PC-3 (cell line): ENCODE measurements around the gene LGI2. TPM values are rescaled to one million over a fixed set of nuclear protein-coding genes. Genes with fewer than 3 reads are reported as not detected.

ENCODE experiments used
- ATAC-seq: fragments of 200-7000 bp; cut with Tn5 transposase; 2 replicates; pipeline ENCODE4 v1.9.1; 2020; ENCODE audit warnings: mild to moderate bottlenecking, moderate library complexity
- BruUV-seq: library from RNA; stranded (reverse); fragments of 400-500 nt; replicated peaks from 2 replicates; lab custom pipeline; 2021; lab: Mats Ljungman, UMichigan
- CTCF ChIA-PET: fragments of 300-600 bp; sonication (Branson Sonifier 250); formaldehyde crosslinking; loops from one replicate; lab custom pipeline; 2022; ENCODE audit warnings: antibody characterized with exemption; lab: Charles Lee
- POLR2A ChIA-PET: fragments of 300-600 bp; sonication (Branson Sonifier 250); formaldehyde crosslinking; loops from one replicate; lab custom pipeline; 2022; ENCODE audit warnings: antibody characterized with exemption; ENCODE audit not compliant: unreplicated experiment; lab: Charles Lee
- DNase-seq: peaks from one replicate; pipeline ENCODE4 v3.0.0-alpha.2; 2015
- H2AFZ ChIP-seq: fragments of 300-600 bp; sonication (generic); 2 replicates; pipeline ENCODE4 v1.6.0; 2016; ENCODE audit warnings: antibody characterized with exemption, low read length
- H3F3A ChIP-seq: fragments of 300-600 bp; sonication (generic); one replicate; pipeline ENCODE4 v1.6.0; 2017; ENCODE audit warnings: antibody characterized with exemption, low read length, control low read depth, mild to moderate bottlenecking; ENCODE audit not compliant: unreplicated experiment
- H3K27ac ChIP-seq: fragments of 300-600 bp; sonication (generic); 2 replicates; pipeline ENCODE4 v1.5.1; 2016; ENCODE audit warnings: mild to moderate bottlenecking, low read length
- H3K27me3 ChIP-seq: fragments of 300-600 bp; sonication (generic); 2 replicates; pipeline ENCODE4 v1.6.1; 2016; ENCODE audit warnings: low read length, mixed read lengths
- H3K36me3 ChIP-seq: fragments of 300-600 bp; sonication (generic); 2 replicates; pipeline ENCODE4 v1.6.1; 2016; ENCODE audit warnings: low read depth, mixed run types, low read length, mixed read lengths
- H3K4me1 ChIP-seq: fragments of 300-600 bp; sonication (generic); 2 replicates; pipeline ENCODE4 v1.5.1; 2016; ENCODE audit warnings: low read length; ENCODE audit not compliant: insufficient read depth
- H3K4me2 ChIP-seq: fragments of 300-600 bp; sonication (generic); 2 replicates; pipeline ENCODE4 v1.6.0; 2016; ENCODE audit warnings: low read length
- H3K4me3 ChIP-seq: fragments of 300-600 bp; sonication (generic); 2 replicates; pipeline ENCODE4 v1.5.1; 2016; ENCODE audit warnings: mild to moderate bottlenecking, low read length, mixed read lengths
- H3K79me2 ChIP-seq: fragments of 300-600 bp; sonication (generic); 2 replicates; pipeline ENCODE4 v1.6.1; 2017; ENCODE audit warnings: low read length, mixed read lengths
- H3K9ac ChIP-seq: fragments of 300-600 bp; sonication (generic); 2 replicates; pipeline ENCODE4 v1.6.0; 2016; ENCODE audit warnings: mild to moderate bottlenecking, low read length
- H3K9me2 ChIP-seq: fragments of 300-600 bp; sonication (generic); replicated peaks from 2 replicates; pipeline ENCODE4 v1.6.1; 2016; ENCODE audit warnings: mixed run types, low read length, mixed read lengths
- H3K9me3 ChIP-seq: fragments of 300-600 bp; sonication (generic); 2 replicates; pipeline ENCODE4 v1.6.1; 2016; ENCODE audit warnings: low read length, mixed read lengths
- H4K20me1 ChIP-seq: fragments of 300-600 bp; sonication (generic); 2 replicates; pipeline ENCODE4 v1.6.1; 2016; ENCODE audit warnings: low read length, mixed read lengths
- CTCF ChIP-seq: fragments of 300-600 bp; sonication (generic); conservative IDR thresholded peaks from 2 replicates; pipeline ENCODE4 v1.5.1; 2017; ENCODE audit warnings: antibody characterized with exemption, low read depth, mild to moderate bottlenecking, low read length
- EZH2 ChIP-seq: fragments of 300-600 bp; sonication (generic); IDR thresholded peaks from one replicate; pipeline ENCODE4 v1.6.1; 2017; ENCODE audit warnings: antibody characterized with exemption, mild to moderate bottlenecking, low read length; ENCODE audit not compliant: unreplicated experiment
- EZH2phosphoT487 ChIP-seq: fragments of 300-600 bp; sonication (generic); IDR thresholded peaks from 2 replicates; pipeline ENCODE4 v1.6.1; 2018; ENCODE audit warnings: mild to moderate bottlenecking, antibody characterized with exemption, low read length, borderline replicate concordance
- intact Hi-C: fragments of 100-400 bp; cut with micrococcal nuclease; formaldehyde crosslinking; loops from 2 replicates; pipeline ENCODE4 v1.9.0; 2023
- total RNA-seq: library from RNA; depleted of rRNA; stranded (reverse); fragments of >200 nt; gene quantifications from 2 replicates; pipeline ENCODE4 v1.2.3, GENCODE V29; 2014

Gene LGI2
- total RNA-seq, 1 experiment from 2014 or later, result 0.18 TPM

DNA sequence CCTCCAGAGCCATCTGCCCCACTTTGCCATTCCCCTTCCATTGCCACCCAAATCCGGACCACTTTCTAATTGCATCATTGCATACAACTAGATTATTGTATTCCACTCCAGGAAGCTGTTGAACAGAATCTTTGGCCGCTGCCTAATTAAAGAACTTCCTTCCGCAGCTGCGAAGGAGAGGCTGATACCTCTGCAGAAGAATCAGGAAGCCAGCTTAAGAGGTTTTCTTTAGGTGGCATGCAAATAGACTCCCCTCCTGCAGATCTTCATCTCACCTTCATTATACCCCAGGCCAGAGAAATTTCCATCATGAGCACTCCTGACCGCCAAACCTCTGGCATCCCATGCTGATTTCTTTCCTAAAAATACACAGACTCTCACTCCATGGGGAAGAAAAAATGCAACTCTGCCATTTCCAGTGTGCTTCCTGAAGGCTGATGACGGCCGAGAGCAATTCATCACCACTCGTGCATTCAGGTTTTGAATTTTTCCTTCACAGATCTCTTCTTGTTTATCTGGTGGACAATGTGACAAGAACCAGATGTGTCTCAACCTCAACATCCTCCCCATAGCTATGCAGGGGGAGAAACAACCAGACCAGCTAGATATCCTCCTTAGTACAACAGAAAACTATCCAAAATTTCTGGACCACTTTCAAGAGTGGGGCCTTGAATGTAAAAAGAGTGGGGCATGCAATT lies 31.2 kb downstream of the LGI2 start:
- TF ChIP-seq EZH2 (no peak), EZH2phosphoT487 (no peak), CTCF (no peak)
- Histone ChIP-seq H2AFZ (no peak overlapping the region), H3K9ac (no peak overlapping the region), H3K36me3 (no peaks in the 10 kb centered on the region), H3K27me3 (no peaks in the 10 kb centered on the region), H3K79me2 (no peaks in the 10 kb centered on the region), H3K4me3 (no peak overlapping the region), H3K4me1 (no peaks in the 10 kb centered on the region), H3K4me2 (no peak overlapping the region), H4K20me1 (no peaks in the 10 kb centered on the region), H3K27ac (no peak overlapping the region), H3K9me3 (no peaks in the 10 kb centered on the region), H3F3A (no peaks in the 10 kb centered on the region), H3K9me2 (no peaks in the 10 kb centered on the region)
- POLR2A ChIA-PET, result no interaction called here
- intact Hi-C loops, result loop anchor here (10.0 kb wide), 1 partner anchor 365 kb away; no protein-coding TSS in a partner anchor
- DNase-seq (no peak), ATAC-seq (no peak)
- no TSS peak for BruUV-seq
- CTCF ChIA-PET, result no interaction called here

- Histone ChIP-seq H2AFZ (no peak overlapping the region), H3K27me3 (no peaks in the 10 kb centered on the region), H3K36me3 (no peaks in the 10 kb centered on the region), H3F3A (no peaks in the 10 kb centered on the region), H3K4me3 (no peak overlapping the region), H3K9me3 (no peaks in the 10 kb centered on the region), H3K9me2 (no peaks in the 10 kb centered on the region), H3K9ac (no peak overlapping the region), H3K27ac (0 out of 2 replicates have a peak overlapping the region, but pooled peaks have one; percentile 3), H4K20me1 (no peaks in the 10 kb centered on the region), H3K4me1 (no peaks in the 10 kb centered on the region), H3K79me2 (no peaks in the 10 kb centered on the region), H3K4me2 (no peak overlapping the region)
- intact Hi-C loops, result loop anchor here (10.0 kb wide), 1 partner anchor 369 kb away; no protein-coding TSS in a partner anchor
- ATAC-seq, result no peak
- no peak for DNase-seq
- no peak for TF ChIP-seq EZH2phosphoT487
- TF ChIP-seq EZH2, result no peak
- TF ChIP-seq CTCF, result no peak
- CTCF ChIA-PET, result no interaction called here
- POLR2A ChIA-PET, result no interaction called here
- BruUV-seq, result no TSS peak
Observed at GRCh38 chr4:24995346-24995919, 35.3 kb downstream of the LGI2 start.
